H9 (cell line): Measurements from ENCODE around the gene TRIM65. TPM values are rescaled to one million over a fixed set of nuclear protein-coding genes. Genes with fewer than 3 reads are reported as not detected.

Experiments
- DNase-seq: peaks from one replicate; pipeline ENCODE4 v3.0.0-alpha.2; 2017
- H2AFZ ChIP-seq: one replicate; pipeline ENCODE4 v1.6.1; 2013; ENCODE audit warnings: mild to moderate bottlenecking, low read length, control low read depth, moderate library complexity
- H2AK5ac ChIP-seq: 2 replicates; pipeline ENCODE4 v1.6.1; 2013; ENCODE audit warnings: low read length, control low read depth, mixed read lengths; ENCODE audit not compliant: insufficient read length
- H2BK120ac ChIP-seq: one replicate; pipeline ENCODE4 v1.6.1; 2013; ENCODE audit warnings: low read depth, mild to moderate bottlenecking, low read length, control low read depth, inconsistent platforms; ENCODE audit not compliant: poor library complexity, severe bottlenecking
- H2BK12ac ChIP-seq: 2 replicates; pipeline ENCODE4 v1.6.1; 2013; ENCODE audit warnings: low read length, control low read depth, mixed read lengths, low read depth; ENCODE audit not compliant: insufficient read length
- H2BK15ac ChIP-seq: 2 replicates; pipeline ENCODE4 v1.6.1; 2013; ENCODE audit warnings: low read depth, low read length, control low read depth
- H2BK20ac ChIP-seq: one replicate; pipeline ENCODE4 v1.6.1; 2013; ENCODE audit warnings: low read depth, mild to moderate bottlenecking, low read length, control low read depth, inconsistent platforms; ENCODE audit not compliant: poor library complexity, severe bottlenecking
- H2BK5ac ChIP-seq: 2 replicates; pipeline ENCODE4 v1.6.1; 2013; ENCODE audit warnings: low read length, control low read depth, mixed read lengths; ENCODE audit not compliant: insufficient read length
- H3K14ac ChIP-seq: 2 replicates; pipeline ENCODE4 v1.6.1; 2013; ENCODE audit warnings: low read length, control low read depth; ENCODE audit not compliant: insufficient read depth
- H3K18ac ChIP-seq: 2 replicates; pipeline ENCODE4 v1.6.1; 2013; ENCODE audit warnings: low read depth, mild to moderate bottlenecking, mixed read lengths, low read length, control low read depth; ENCODE audit not compliant: insufficient read length
- H3K23ac ChIP-seq: 2 replicates; pipeline ENCODE4 v1.6.1; 2013; ENCODE audit warnings: low read length, control low read depth, mixed read lengths, low read depth; ENCODE audit not compliant: insufficient read length
- H3K23me2 ChIP-seq: 2 replicates; pipeline ENCODE4 v1.6.1; 2013; ENCODE audit warnings: low read depth, mild to moderate bottlenecking, mixed read lengths, low read length, control low read depth; ENCODE audit not compliant: insufficient read length, poor library complexity, severe bottlenecking
- H3K27ac ChIP-seq: 2 replicates; pipeline ENCODE4 v1.5.1; 2013; ENCODE audit warnings: low read length, control low read depth, mixed read lengths, low read depth; ENCODE audit not compliant: insufficient read length
- H3K27me3 ChIP-seq: 2 replicates; pipeline ENCODE4 v1.6.1; 2013; ENCODE audit warnings: low read length, control low read depth, inconsistent platforms; ENCODE audit not compliant: insufficient read depth
- H3K4ac ChIP-seq: 2 replicates; pipeline ENCODE4 v1.6.1; 2013; ENCODE audit warnings: low read depth, mild to moderate bottlenecking, control low read depth, inconsistent platforms, low read length, moderate library complexity
- H3K4me1 ChIP-seq: 2 replicates; pipeline ENCODE4 v1.6.1; 2013; ENCODE audit warnings: low read length, control low read depth, inconsistent platforms; ENCODE audit not compliant: insufficient read depth
- H3K4me2 ChIP-seq: 2 replicates; pipeline ENCODE4 v1.6.1; 2013; ENCODE audit warnings: low read length, control low read depth, mixed read lengths; ENCODE audit not compliant: insufficient read length, insufficient read depth
- H3K56ac ChIP-seq: 2 replicates; pipeline ENCODE4 v1.6.1; 2013; ENCODE audit warnings: low read depth, mild to moderate bottlenecking, mixed read lengths, low read length, control low read depth; ENCODE audit not compliant: insufficient read length
- H3K79me1 ChIP-seq: 2 replicates; pipeline ENCODE4 v1.6.1; 2013; ENCODE audit warnings: low read depth, mild to moderate bottlenecking, moderate library complexity, low read length, control low read depth, inconsistent platforms; ENCODE audit not compliant: insufficient read depth, poor library complexity, severe bottlenecking
- H3K79me2 ChIP-seq: 2 replicates; pipeline ENCODE4 v1.6.1; 2013; ENCODE audit warnings: low read length, control low read depth, inconsistent platforms; ENCODE audit not compliant: insufficient read depth
- H3K9ac ChIP-seq: 2 replicates; pipeline ENCODE4 v1.6.1; 2013; ENCODE audit warnings: low read length, control low read depth, mixed read lengths; ENCODE audit not compliant: insufficient read length; ENCODE audit errors: extremely low read depth
- H3K9me3 ChIP-seq: one replicate; pipeline ENCODE4 v1.6.1; 2013; ENCODE audit warnings: low read depth, low read length, inconsistent platforms; ENCODE audit not compliant: control insufficient read depth
- H3T11ph ChIP-seq: one replicate; pipeline ENCODE4 v1.6.1; 2013; ENCODE audit warnings: mild to moderate bottlenecking, low read length, control low read depth, inconsistent platforms
- H4K20me1 ChIP-seq: one replicate; pipeline ENCODE4 v1.6.1; 2013; ENCODE audit not compliant: control insufficient read depth, insufficient read length, insufficient read depth
- H4K5ac ChIP-seq: 2 replicates; pipeline ENCODE4 v1.6.1; 2013; ENCODE audit warnings: low read depth, mild to moderate bottlenecking, mixed read lengths, low read length, control low read depth; ENCODE audit not compliant: insufficient read length
- H4K8ac ChIP-seq: replicated peaks from 2 replicates; pipeline ENCODE4 v1.6.1; 2013; ENCODE audit warnings: low read length, control low read depth, mixed read lengths, low read depth; ENCODE audit not compliant: insufficient read length
- H4K91ac ChIP-seq: 2 replicates; pipeline ENCODE4 v1.6.1; 2013; ENCODE audit warnings: low read depth, mild to moderate bottlenecking, moderate library complexity, mixed read lengths, low read length, control low read depth; ENCODE audit not compliant: insufficient read length
- H3K27ac Mint-ChIP-seq, 3 experiments: 2 replicates in 2 of 3; 3 replicates in 1 of 3; pipeline ENCODE4 v1.8.0; 2020 to 2021; ENCODE audit warnings: mixed read lengths in 3 of 3, mild to moderate bottlenecking in 1 of 3, moderate library complexity in 1 of 3
- H3K27me3 Mint-ChIP-seq: 2 replicates; pipeline ENCODE4 v1.8.0; 2021; ENCODE audit warnings: low read depth, mild to moderate bottlenecking, moderate library complexity, mixed read lengths
- H3K36me3 Mint-ChIP-seq, 3 experiments: 2 replicates in 2 of 3; 3 replicates in 1 of 3; pipeline ENCODE4 v1.8.0; 2020 to 2021; ENCODE audit warnings: low read depth in 3 of 3, mixed read lengths in 3 of 3; ENCODE audit not compliant: insufficient read depth in 1 of 3
- H3K4me1 Mint-ChIP-seq, 2 experiments: 2 replicates each; pipeline ENCODE4 v1.8.0; 2020; ENCODE audit warnings: mixed read lengths in 2 of 2
- H3K4me3 Mint-ChIP-seq, 2 experiments: 2 replicates in 1 of 2; 3 replicates in 1 of 2; pipeline ENCODE4 v1.8.0; 2020 to 2021; ENCODE audit warnings: mild to moderate bottlenecking in 2 of 2, mixed read lengths in 2 of 2, moderate library complexity in 1 of 2
- H3K9me3 Mint-ChIP-seq, 2 experiments: 2 replicates in 1 of 2; 3 replicates in 1 of 2; pipeline ENCODE4 v1.8.0; 2020; ENCODE audit warnings: mild to moderate bottlenecking in 2 of 2, mixed read lengths in 2 of 2, moderate library complexity in 1 of 2
- WGBS: extraction: QIAGEN DNeasy Blood & Tissue Kit; methylation state at CpG from one replicate; pipeline ENCODE4 v1.1.7; 2013; ENCODE audit warnings: missing lambda C conversion rate, low lambda C conversion rate, mixed read lengths; ENCODE audit not compliant: insufficient read length; ENCODE audit errors: extremely low coverage; 5-methylcytosine and 5-hydroxymethylcytosine counted together
- total RNA-seq: library from RNA; stranded (reverse); gene quantifications from 2 replicates; pipeline ENCODE4 v1.2.1, GENCODE V29; 2021
- TF ChIP-seq, protein P1 (sequence below): fragments of 200-600 bp; sonication (generic); conservative IDR thresholded peaks from 3 replicates; pipeline ENCODE4 v1.8.0; 2021; ENCODE audit warnings: antibody characterized with exemption, mild to moderate bottlenecking

The TRIM65 gene
- total RNA-seq, 1 experiment from 2014 or later: 34.1 TPM

DNA sequence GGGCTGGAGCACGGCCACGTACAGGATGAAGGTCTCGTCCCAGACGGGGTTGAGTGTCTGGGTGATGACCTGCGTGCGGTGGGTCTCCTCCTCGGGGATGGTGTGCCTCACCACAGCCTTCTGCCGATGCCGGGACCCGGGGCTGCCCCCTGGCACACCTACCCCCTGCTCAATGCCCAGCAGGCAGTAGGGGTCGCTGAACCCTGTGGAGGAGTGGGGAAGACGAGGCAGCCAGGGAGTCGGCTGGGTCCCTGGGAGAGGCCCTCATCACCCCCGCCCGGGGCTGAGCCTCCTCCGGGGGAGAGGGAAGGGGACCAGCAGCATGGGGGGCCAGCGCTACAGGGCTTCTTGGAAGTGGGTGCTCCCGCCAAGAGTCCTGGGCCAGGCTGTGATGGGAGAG lies 54.3 kb downstream of the TRIM65 start:
- no peak overlapping the region for H2AK5ac ChIP-seq
- H3K4ac ChIP-seq: no peak overlapping the region
- H2BK20ac ChIP-seq: no peak overlapping the region
- no peak overlapping the region for H3K23ac ChIP-seq
- H3K4me2 ChIP-seq: no peak overlapping the region
- no peak overlapping the region for H3K14ac ChIP-seq
- H3K23me2 ChIP-seq: no peaks in the 10 kb centered on the region
- no peak overlapping the region for H3K56ac ChIP-seq
- H3K4me3 Mint-ChIP-seq: no peak overlapping the region
- no peaks in the 10 kb centered on the region for H3K27me3 ChIP-seq
- H4K5ac ChIP-seq: no peak overlapping the region
- no peak for DNase-seq
- no peak overlapping the region for H2AFZ ChIP-seq
- H2BK120ac ChIP-seq: no peak overlapping the region
- no CpG with 5 or more reads among the region's 18 CpGs for WGBS
- H3K79me2 ChIP-seq: no peaks in the 10 kb centered on the region
- H4K91ac ChIP-seq: no peak overlapping the region
- no peaks in the 10 kb centered on the region for H3K9me3 ChIP-seq
- peaks cover 5 to 20% (median 19%) of the 10 kb centered on the region in 3 experiments; a peak in 6 of 7 replicates for H3K36me3 Mint-ChIP-seq
- no peak overlapping the region for H2BK5ac ChIP-seq
- no peak overlapping the region for H3K9ac ChIP-seq
- H3K9me3 Mint-ChIP-seq: no peaks in the 10 kb centered on the region
- no peaks in the 10 kb centered on the region for H3K4me1 ChIP-seq
- H3K18ac ChIP-seq: no peak overlapping the region
- peaks cover 5 to 17% of the 10 kb centered on the region in 2 experiments; a peak in 3 of 4 replicates for H3K4me1 Mint-ChIP-seq
- no peaks in the 10 kb centered on the region for H3K27me3 Mint-ChIP-seq
- no peak overlapping the region for H2BK12ac ChIP-seq
- no peak overlapping the region for H4K8ac ChIP-seq
- H2BK15ac ChIP-seq: no peak overlapping the region
- no peaks in the 10 kb centered on the region for H3K79me1 ChIP-seq
- H3K27ac ChIP-seq: no peak overlapping the region
- no peak overlapping the region for H3T11ph ChIP-seq
- H4K20me1 ChIP-seq: peaks cover under 1% of the 10 kb centered on the region
- TF ChIP-seq, protein P1, sequence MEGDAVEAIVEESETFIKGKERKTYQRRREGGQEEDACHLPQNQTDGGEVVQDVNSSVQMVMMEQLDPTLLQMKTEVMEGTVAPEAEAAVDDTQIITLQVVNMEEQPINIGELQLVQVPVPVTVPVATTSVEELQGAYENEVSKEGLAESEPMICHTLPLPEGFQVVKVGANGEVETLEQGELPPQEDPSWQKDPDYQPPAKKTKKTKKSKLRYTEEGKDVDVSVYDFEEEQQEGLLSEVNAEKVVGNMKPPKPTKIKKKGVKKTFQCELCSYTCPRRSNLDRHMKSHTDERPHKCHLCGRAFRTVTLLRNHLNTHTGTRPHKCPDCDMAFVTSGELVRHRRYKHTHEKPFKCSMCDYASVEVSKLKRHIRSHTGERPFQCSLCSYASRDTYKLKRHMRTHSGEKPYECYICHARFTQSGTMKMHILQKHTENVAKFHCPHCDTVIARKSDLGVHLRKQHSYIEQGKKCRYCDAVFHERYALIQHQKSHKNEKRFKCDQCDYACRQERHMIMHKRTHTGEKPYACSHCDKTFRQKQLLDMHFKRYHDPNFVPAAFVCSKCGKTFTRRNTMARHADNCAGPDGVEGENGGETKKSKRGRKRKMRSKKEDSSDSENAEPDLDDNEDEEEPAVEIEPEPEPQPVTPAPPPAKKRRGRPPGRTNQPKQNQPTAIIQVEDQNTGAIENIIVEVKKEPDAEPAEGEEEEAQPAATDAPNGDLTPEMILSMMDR: no peak
- H3K27ac Mint-ChIP-seq: no peak overlapping the region
